Measurements from ENCODE around the gene CDH2. TPM values are rescaled to one million over a fixed set of nuclear protein-coding genes. Genes with fewer than 3 reads are reported as not detected.

The CDH2 gene
- total RNA-seq, 1 experiment from 2014 or later, result 6.4 TPM

DNA sequence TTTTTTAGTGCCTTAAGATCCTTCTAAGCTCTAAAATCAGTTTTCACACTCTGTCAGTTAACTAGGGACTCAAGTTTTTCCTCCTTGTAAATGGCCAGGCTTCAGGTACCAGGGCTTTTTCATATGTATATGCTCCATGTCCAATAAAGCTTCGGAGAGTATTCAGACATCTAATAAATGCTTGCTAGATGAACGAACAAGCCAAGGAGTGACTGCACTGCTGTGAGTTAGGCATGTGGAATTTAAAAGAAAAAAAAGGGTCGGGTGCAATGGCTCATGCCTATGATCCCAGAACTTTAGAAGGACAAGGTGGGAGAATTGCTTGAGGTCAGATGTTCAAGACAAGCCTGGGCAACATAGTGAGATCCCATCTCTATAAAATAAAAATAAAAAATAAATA lies 81.9 kb downstream of the CDH2 start:
- Histone ChIP-seq H3F3A (ENCODE audit: insufficient read depth, low read depth) (no peaks in the 10 kb centered on the region), H3K27ac (no peak overlapping the region)
- intact Hi-C loops (cut with micrococcal nuclease; ENCODE audit: unreplicated experiment), result no loop called here

DNA sequence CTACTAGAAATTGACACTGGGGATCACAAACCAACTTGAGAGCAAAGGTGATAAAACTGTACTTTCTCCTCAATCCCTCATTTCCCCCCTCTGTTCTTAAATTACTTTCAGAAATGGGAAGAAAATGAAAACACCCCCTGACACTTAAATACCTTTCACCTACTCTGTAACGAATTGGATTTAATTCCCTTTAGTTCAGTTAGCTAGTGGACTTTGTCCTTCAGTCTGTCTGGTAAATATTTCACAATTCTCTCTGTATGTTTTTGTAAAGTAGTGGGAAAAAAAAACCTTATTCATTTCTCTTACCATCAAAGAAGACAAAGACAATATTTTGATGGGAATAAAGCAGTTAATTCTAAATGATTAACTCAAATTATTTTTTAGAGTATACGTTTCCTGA lies 85.7 kb downstream of the CDH2 start:
- DNase-seq, result no peak
- no peaks in the 10 kb centered on the region for H4K20me1 ChIP-seq (ENCODE audit: insufficient read depth)
- POLR2A ChIA-PET (ENCODE audit: unreplicated experiment), result no interaction called here
- TF ChIP-seq, protein P1, sequence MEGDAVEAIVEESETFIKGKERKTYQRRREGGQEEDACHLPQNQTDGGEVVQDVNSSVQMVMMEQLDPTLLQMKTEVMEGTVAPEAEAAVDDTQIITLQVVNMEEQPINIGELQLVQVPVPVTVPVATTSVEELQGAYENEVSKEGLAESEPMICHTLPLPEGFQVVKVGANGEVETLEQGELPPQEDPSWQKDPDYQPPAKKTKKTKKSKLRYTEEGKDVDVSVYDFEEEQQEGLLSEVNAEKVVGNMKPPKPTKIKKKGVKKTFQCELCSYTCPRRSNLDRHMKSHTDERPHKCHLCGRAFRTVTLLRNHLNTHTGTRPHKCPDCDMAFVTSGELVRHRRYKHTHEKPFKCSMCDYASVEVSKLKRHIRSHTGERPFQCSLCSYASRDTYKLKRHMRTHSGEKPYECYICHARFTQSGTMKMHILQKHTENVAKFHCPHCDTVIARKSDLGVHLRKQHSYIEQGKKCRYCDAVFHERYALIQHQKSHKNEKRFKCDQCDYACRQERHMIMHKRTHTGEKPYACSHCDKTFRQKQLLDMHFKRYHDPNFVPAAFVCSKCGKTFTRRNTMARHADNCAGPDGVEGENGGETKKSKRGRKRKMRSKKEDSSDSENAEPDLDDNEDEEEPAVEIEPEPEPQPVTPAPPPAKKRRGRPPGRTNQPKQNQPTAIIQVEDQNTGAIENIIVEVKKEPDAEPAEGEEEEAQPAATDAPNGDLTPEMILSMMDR (conservative IDR thresholded peaks at IDR 0.05), result no peak
- no peaks in the 10 kb centered on the region for H3K79me2 ChIP-seq (ENCODE audit: low read depth)
- intact Hi-C loops (cut with micrococcal nuclease; ENCODE audit: unreplicated experiment), result no loop called here
- H3K27ac ChIP-seq, result no peak overlapping the region
- no peak overlapping the region for H2AFZ ChIP-seq
- no peak overlapping the region for H3K4me2 ChIP-seq
- H3K9me3 ChIP-seq (ENCODE audit: insufficient read depth, low read depth), result no peaks in the 10 kb centered on the region
- no peaks in the 10 kb centered on the region for H3K27me3 ChIP-seq (ENCODE audit: insufficient read depth, low read depth)
- no TSS peak for BruUV-seq (replicated peaks)
- no peaks in the 10 kb centered on the region for H3K9me2 ChIP-seq (ENCODE audit: insufficient read depth)
- H3K36me3 ChIP-seq (ENCODE audit: low read depth), result no peaks in the 10 kb centered on the region
- no peaks in the 10 kb centered on the region for H3F3A ChIP-seq (ENCODE audit: insufficient read depth, low read depth)
- H3K4me1 ChIP-seq (replicated peaks; ENCODE audit: insufficient read depth), result no peaks in the 10 kb centered on the region
- CTCF ChIA-PET, result no interaction called here
- no peak overlapping the region for H3K4me3 ChIP-seq

More for the DNA sequence above, 81.9 kb downstream of the CDH2 start:
- H3K4me3 ChIP-seq, result no peak overlapping the region
- no peak overlapping the region for H3K4me2 ChIP-seq
- H3K79me2 ChIP-seq (ENCODE audit: low read depth), result no peaks in the 10 kb centered on the region
- no TSS peak for BruUV-seq (replicated peaks)
- CTCF ChIA-PET, result no interaction called here
- H3K9me3 ChIP-seq (ENCODE audit: insufficient read depth, low read depth), result no peaks in the 10 kb centered on the region
- H2AFZ ChIP-seq, result no peak overlapping the region
- H3K4me1 ChIP-seq (replicated peaks; ENCODE audit: insufficient read depth), result no peaks in the 10 kb centered on the region
- no peaks in the 10 kb centered on the region for H3K27me3 ChIP-seq (ENCODE audit: insufficient read depth, low read depth)
- no peaks in the 10 kb centered on the region for H3K9me2 ChIP-seq (ENCODE audit: insufficient read depth)
- no peaks in the 10 kb centered on the region for H3K36me3 ChIP-seq (ENCODE audit: low read depth)
- POLR2A ChIA-PET (ENCODE audit: unreplicated experiment), result no interaction called here
- no peak for DNase-seq
- H4K20me1 ChIP-seq (ENCODE audit: insufficient read depth), result no peaks in the 10 kb centered on the region
- no peak for TF ChIP-seq EZH2 (IDR thresholded peaks at IDR 0.05; ENCODE audit: low read depth)
- TF ChIP-seq, protein P1 (conservative IDR thresholded peaks at IDR 0.05), result no peak

DNA sequence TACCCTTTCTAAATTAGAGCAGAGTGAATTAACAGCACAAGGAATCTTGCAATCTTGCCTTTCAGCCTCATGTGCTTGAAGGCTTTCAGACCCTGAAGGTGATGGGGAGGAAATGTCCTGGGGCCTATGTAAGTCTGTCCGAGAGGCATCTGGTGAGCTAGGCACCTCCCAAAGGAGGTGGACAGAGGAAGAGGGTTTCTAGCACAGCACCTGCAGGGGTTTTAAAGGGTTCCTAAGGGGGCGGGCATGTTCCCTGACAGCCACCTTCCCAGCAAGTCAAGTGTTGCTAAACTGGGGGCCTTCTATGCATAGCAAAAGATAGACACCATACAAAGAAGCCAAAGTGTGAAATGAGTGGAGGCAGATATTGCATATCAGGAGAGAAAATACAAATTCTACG lies 88.5 kb downstream of the CDH2 start:
- BruUV-seq (replicated peaks), result no TSS peak
- Histone ChIP-seq H3K79me2 (ENCODE audit: low read depth) (no peaks in the 10 kb centered on the region), H3K27me3 (ENCODE audit: insufficient read depth, low read depth) (no peaks in the 10 kb centered on the region), H2AFZ (no peak overlapping the region), H3K27ac (no peak overlapping the region), H3K9me3 (ENCODE audit: insufficient read depth, low read depth) (no peaks in the 10 kb centered on the region), H3K4me1 (replicated peaks; ENCODE audit: insufficient read depth) (no peaks in the 10 kb centered on the region), H3K4me2 (no peak overlapping the region), H3K9me2 (ENCODE audit: insufficient read depth) (no peaks in the 10 kb centered on the region), H3K4me3 (no peak overlapping the region), H3F3A (ENCODE audit: insufficient read depth, low read depth) (no peaks in the 10 kb centered on the region), H4K20me1 (ENCODE audit: insufficient read depth) (no peaks in the 10 kb centered on the region), H3K36me3 (ENCODE audit: low read depth) (no peaks in the 10 kb centered on the region)
- ChIA-PET CTCF (no interaction called here), POLR2A (ENCODE audit: unreplicated experiment) (no interaction called here)
- TF ChIP-seq, protein P1 (conservative IDR thresholded peaks at IDR 0.05), result no peak
- TF ChIP-seq EZH2 (IDR thresholded peaks at IDR 0.05; ENCODE audit: low read depth), result no peak
- intact Hi-C loops (cut with micrococcal nuclease; ENCODE audit: unreplicated experiment), result no loop called here
- no peak for DNase-seq
